OCI-LY1 (cell line): ENCODE measurements around the gene HNRNPM.

Experiments
- H2AFZ ChIP-seq: fragments of 200-600 bp; sonication (generic), shearing (Covaris generic); 2 replicates; pipeline ENCODE4 v1.6.0; 2014; ENCODE audit warnings: antibody characterized with exemption, mild to moderate bottlenecking, low read length
- H3F3A ChIP-seq: fragments of 200-600 bp; sonication (generic), shearing (Covaris generic); 2 replicates; pipeline ENCODE4 v1.6.0; 2014; ENCODE audit warnings: mild to moderate bottlenecking, antibody characterized with exemption, low read length, moderate library complexity; ENCODE audit not compliant: insufficient read depth
- H3K27ac ChIP-seq: fragments of 200-600 bp; sonication (generic); 2 replicates; pipeline ENCODE4 v1.5.1; 2014; ENCODE audit warnings: low read length, mixed run types, mild to moderate bottlenecking, low read depth; ENCODE audit not compliant: poor library complexity, severe bottlenecking
- H3K27me3 ChIP-seq: fragments of 200-600 bp; sonication (generic); 2 replicates; pipeline ENCODE4 v1.6.0; 2014; ENCODE audit warnings: antibody characterized with exemption, mild to moderate bottlenecking, low read length, moderate library complexity; ENCODE audit not compliant: insufficient read depth
- H3K36me3 ChIP-seq: fragments of 200-600 bp; sonication (generic); 2 replicates; pipeline ENCODE4 v1.6.1; 2014; ENCODE audit warnings: mild to moderate bottlenecking, antibody characterized with exemption, low read length, moderate library complexity, mixed read lengths; ENCODE audit not compliant: insufficient read depth
- H3K4me1 ChIP-seq: fragments of 200-600 bp; sonication (generic); 2 replicates; pipeline ENCODE4 v1.5.1; 2014; ENCODE audit warnings: mild to moderate bottlenecking, low read length, moderate library complexity; ENCODE audit not compliant: insufficient read depth, severe bottlenecking
- H3K4me2 ChIP-seq: fragments of 200-600 bp; sonication (generic), shearing (Covaris generic); 2 replicates; pipeline ENCODE4 v1.6.1; 2014; ENCODE audit warnings: low read length
- H3K4me3 ChIP-seq: fragments of 200-600 bp; sonication (generic); 2 replicates; pipeline ENCODE4 v1.5.1; 2014; ENCODE audit warnings: low read length, low read depth, mild to moderate bottlenecking, mixed read lengths; ENCODE audit not compliant: poor library complexity, severe bottlenecking
- H3K79me2 ChIP-seq: fragments of 200-600 bp; shearing (Covaris generic); 2 replicates; pipeline ENCODE4 v1.6.1; 2016; ENCODE audit warnings: mixed run types, low read length, mixed read lengths; ENCODE audit not compliant: insufficient read depth
- H3K9ac ChIP-seq: fragments of 200-600 bp; sonication (generic), shearing (Covaris generic); 2 replicates; pipeline ENCODE4 v1.6.1; 2014; ENCODE audit warnings: mild to moderate bottlenecking, low read length, mixed read lengths
- H3K9me2 ChIP-seq: fragments of 200-600 bp; sonication (generic), shearing (Covaris generic); 2 replicates; pipeline ENCODE4 v1.6.1; 2014; ENCODE audit warnings: low read depth, mild to moderate bottlenecking, low read length, mixed read lengths
- H3K9me3 ChIP-seq: fragments of 200-600 bp; shearing (Covaris generic); 2 replicates; pipeline ENCODE4 v1.6.1; 2014; ENCODE audit warnings: low read length, mixed read lengths
- H4K20me1 ChIP-seq: fragments of 200-600 bp; sonication (generic), shearing (Covaris generic); 2 replicates; pipeline ENCODE4 v1.6.0; 2016; ENCODE audit warnings: mild to moderate bottlenecking, low read length; ENCODE audit not compliant: insufficient read depth
- EZH2 ChIP-seq: fragments of 200-600 bp; sonication (generic), shearing (Covaris generic); IDR thresholded peaks from 2 replicates; pipeline ENCODE4 v1.8.0; 2017; ENCODE audit warnings: borderline replicate concordance, mixed run types, mild to moderate bottlenecking, antibody characterized with exemption, low read length, moderate library complexity, mixed read lengths
- TF ChIP-seq, protein P1 (sequence below): fragments of 200-600 bp; sonication (generic), shearing (Covaris generic); IDR thresholded peaks from 2 replicates; pipeline ENCODE4 v1.5.1; 2017; ENCODE audit warnings: mild to moderate bottlenecking, antibody characterized with exemption, low read length, moderate library complexity, mixed read lengths

The HNRNPM gene

DNA sequence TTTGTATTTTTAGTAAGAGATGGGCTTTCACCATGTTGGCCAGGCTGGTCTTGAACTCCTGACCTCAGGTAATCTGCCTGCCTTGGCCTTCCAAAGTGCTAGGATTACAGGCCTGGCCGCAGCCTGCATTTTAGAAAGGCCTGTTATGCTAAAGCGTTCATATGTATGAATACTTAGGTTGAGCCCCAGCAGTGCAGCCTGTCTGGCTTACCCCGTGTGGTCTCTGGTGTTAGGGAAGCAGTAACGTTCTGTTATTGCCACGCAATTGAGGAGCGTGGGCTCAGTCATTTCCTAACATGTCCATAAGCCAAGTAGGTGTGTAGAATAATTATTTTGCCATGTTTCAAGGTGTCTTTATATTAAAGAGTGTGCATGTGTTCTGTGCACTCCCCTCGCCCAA lies 14.3 kb downstream of the HNRNPM start:
- no peak overlapping the region for H3K4me3 ChIP-seq
- no peaks in the 10 kb centered on the region for H3K9me3 ChIP-seq
- peaks cover 17% of the 10 kb centered on the region for H3K4me1 ChIP-seq
- H4K20me1 ChIP-seq = peaks cover 4% of the 10 kb centered on the region; the same call in 1 of the 2 replicates
- no peak for TF ChIP-seq EZH2
- TF ChIP-seq, protein P1, sequence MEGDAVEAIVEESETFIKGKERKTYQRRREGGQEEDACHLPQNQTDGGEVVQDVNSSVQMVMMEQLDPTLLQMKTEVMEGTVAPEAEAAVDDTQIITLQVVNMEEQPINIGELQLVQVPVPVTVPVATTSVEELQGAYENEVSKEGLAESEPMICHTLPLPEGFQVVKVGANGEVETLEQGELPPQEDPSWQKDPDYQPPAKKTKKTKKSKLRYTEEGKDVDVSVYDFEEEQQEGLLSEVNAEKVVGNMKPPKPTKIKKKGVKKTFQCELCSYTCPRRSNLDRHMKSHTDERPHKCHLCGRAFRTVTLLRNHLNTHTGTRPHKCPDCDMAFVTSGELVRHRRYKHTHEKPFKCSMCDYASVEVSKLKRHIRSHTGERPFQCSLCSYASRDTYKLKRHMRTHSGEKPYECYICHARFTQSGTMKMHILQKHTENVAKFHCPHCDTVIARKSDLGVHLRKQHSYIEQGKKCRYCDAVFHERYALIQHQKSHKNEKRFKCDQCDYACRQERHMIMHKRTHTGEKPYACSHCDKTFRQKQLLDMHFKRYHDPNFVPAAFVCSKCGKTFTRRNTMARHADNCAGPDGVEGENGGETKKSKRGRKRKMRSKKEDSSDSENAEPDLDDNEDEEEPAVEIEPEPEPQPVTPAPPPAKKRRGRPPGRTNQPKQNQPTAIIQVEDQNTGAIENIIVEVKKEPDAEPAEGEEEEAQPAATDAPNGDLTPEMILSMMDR = no peak
- no peak overlapping the region for H3K27ac ChIP-seq
- peaks cover 97% of the 10 kb centered on the region for H3K79me2 ChIP-seq
- no peak overlapping the region for H3K9ac ChIP-seq
- no peak overlapping the region for H3K4me2 ChIP-seq
- H3K27me3 ChIP-seq = no peaks in the 10 kb centered on the region
- H3F3A ChIP-seq = no peaks in the 10 kb centered on the region
- H3K9me2 ChIP-seq = no peaks in the 10 kb centered on the region
- H2AFZ ChIP-seq = no peak overlapping the region
- H3K36me3 ChIP-seq = peaks cover 100% of the 10 kb centered on the region

DNA sequence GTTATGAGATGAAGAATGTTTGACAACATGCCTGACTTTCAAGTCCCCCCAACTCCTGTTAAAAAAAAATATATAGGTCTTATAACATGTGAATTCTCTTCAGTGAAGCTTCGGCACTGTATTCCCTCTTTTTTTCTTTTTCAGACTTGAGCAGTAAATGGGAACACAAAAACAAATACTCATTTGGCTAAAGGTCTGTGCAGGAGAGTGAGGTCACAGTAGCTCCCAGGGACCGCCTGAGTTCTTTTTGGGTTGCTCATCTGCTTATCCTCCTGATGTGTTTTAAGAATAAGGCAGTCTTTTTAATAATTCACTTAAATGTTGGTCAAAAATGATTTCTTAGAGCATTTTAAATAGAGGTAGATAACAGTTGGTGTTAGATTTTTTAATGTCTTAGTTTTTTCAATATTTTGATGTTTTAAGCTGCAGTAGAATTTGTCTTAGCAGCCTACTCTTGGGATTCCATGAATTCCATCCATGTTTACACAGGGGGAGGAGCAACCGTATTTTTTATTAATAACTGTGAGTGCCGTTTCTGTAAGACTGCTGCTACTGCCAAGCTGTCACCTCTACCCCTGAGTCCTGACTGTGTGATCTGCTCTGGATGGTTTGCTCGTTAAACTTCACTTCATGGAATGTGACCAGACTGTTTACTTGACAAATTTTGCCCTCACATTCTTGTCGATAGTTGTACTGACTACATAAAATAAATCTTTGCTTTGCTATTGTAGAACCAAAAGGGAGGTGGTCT lies 14.9 kb downstream of the HNRNPM start:
- Histone ChIP-seq H4K20me1 (peaks cover 3% of the 10 kb centered on the region; the same call in 1 of the 2 replicates), H3K27ac (no peak overlapping the region), H3K4me3 (no peak overlapping the region), H3K4me1 (peaks cover 14% of the 10 kb centered on the region), H3K79me2 (peaks cover 91% of the 10 kb centered on the region), H3K4me2 (no peak overlapping the region), H3K9me2 (no peaks in the 10 kb centered on the region), H2AFZ (no peak overlapping the region), H3F3A (no peaks in the 10 kb centered on the region), H3K27me3 (no peaks in the 10 kb centered on the region), H3K9me3 (no peaks in the 10 kb centered on the region), H3K9ac (no peak overlapping the region), H3K36me3 (peaks cover 100% of the 10 kb centered on the region)
- TF ChIP-seq EZH2 = no peak
- TF ChIP-seq, protein P1 = no peak

DNA sequence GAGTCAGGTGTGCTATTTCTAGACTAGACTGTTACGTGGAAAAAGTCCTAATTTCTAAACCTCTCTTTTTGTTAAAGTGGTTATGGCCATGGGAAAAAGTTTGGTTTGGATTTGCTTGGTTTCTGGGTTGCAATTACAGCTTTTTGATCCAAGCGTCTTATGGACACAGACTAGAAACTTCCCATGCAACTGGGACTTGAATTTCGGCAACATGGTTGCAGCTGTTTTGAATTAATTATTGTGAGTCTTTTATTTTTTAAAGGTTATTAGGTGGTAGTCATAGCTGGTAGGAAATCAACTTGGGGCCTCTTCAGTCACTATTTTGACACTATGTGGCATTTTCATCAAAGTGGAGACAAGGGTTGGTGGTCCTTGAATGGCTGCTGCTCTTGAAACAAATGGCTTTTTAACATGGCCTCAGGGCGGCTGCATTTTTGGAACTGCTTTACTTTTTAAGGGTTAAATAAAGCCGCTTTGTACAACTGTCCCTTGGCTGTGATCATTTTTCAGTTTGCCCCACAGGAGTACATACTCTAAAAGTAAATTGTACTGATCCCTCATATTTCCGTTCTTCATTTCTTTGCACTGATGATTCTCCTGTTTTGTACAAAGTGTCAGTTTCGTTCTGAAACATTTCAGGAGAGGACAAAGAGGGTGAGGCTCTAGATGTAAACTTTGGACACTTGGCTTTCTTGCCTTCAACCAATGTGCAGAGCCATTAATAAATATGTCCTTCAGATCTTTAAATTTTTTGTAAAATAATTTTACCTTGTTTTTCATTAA lies 15.9 kb downstream of the HNRNPM start:
- TF ChIP-seq, protein P1 = no peak
- no peak for TF ChIP-seq EZH2
- peaks cover 14% of the 10 kb centered on the region for H3K4me1 ChIP-seq

More for the DNA sequence above, 15.9 kb downstream of the HNRNPM start:
- H3K9me2 ChIP-seq = no peaks in the 10 kb centered on the region
- no peak overlapping the region for H3K27ac ChIP-seq
- H3F3A ChIP-seq = no peaks in the 10 kb centered on the region
- H3K27me3 ChIP-seq = no peaks in the 10 kb centered on the region
- no peaks in the 10 kb centered on the region for H3K9me3 ChIP-seq
- H2AFZ ChIP-seq = no peak overlapping the region
- no peak overlapping the region for H3K4me3 ChIP-seq
- peaks cover 81% of the 10 kb centered on the region for H3K79me2 ChIP-seq
- peaks cover 3% of the 10 kb centered on the region; the same call in 1 of the 2 replicates for H4K20me1 ChIP-seq
- no peak overlapping the region for H3K9ac ChIP-seq
- H3K36me3 ChIP-seq = peaks cover 100% of the 10 kb centered on the region
- no peak overlapping the region for H3K4me2 ChIP-seq
